K562 (cell line): ENCODE results near the gene GBF1. TPM values are rescaled to one million over a fixed set of nuclear protein-coding genes. Genes with fewer than 3 reads are reported as not detected.

Source experiments
- ATAC-seq: fragments of 200-7000 bp; cut with Tn5 transposase; 3 replicates; pipeline ENCODE4 v1.9.1; 2020; ENCODE audit warnings: moderate library complexity
- BruUV-seq: library from RNA; stranded (reverse); fragments of 400-500 nt; replicated peaks from 2 replicates; lab custom pipeline; 2021; lab: Mats Ljungman, UMichigan
- CTCF ChIA-PET: fragments of 300-600 bp; formaldehyde crosslinking; extraction: SDS; loops from one replicate; lab custom pipeline; 2021; ENCODE audit warnings: low intra/inter-chr PET ratio; lab: Yijun Ruan, JAX
- POLR2A ChIA-PET: fragments of 300-600, 350-650 bp; sonication (Branson Sonifier 250); formaldehyde crosslinking; extraction: SDS; loops from one replicate; lab custom pipeline; 2021; ENCODE audit warnings: antibody characterized with exemption, inconsistent platforms; lab: Yijun Ruan, JAX
- DNase-seq, 4 experiments: peaks; one replicate each; pipeline versions ENCODE4 v3.0.0 to v3.0.0-alpha.2; 2011 to 2018; ENCODE audit warnings: low spot score in 3 of 4, mixed read lengths in 3 of 4; ENCODE audit errors: extremely low read depth in 1 of 4
- FAIRE-seq: peaks from 2 replicates; lab custom pipeline; 2011; peaks lifted over from hg19 to GRCh38; lab: Jason Lieb, UNC
- H2AFZ ChIP-seq: 2 replicates; pipeline ENCODE4 v1.6.0; 2011; ENCODE audit warnings: low read depth, low read length, control low read depth, inconsistent platforms
- H3K27ac ChIP-seq: fragments of 200-600 bp; 3 replicates; pipeline ENCODE4 v1.8.0; 2011; ENCODE audit warnings: low read depth, mild to moderate bottlenecking, control low read depth, inconsistent platforms, low read length, moderate library complexity, mixed read lengths; ENCODE audit errors: extremely low read depth
- H3K27me3 ChIP-seq, 2 experiments: fragments of 300-600 bp in 1 of 2; 2 replicates in 1 of 2; 3 replicates in 1 of 2; pipeline versions ENCODE4 v1.6.0 to v1.8.0; 2011; ENCODE audit warnings: inconsistent platforms in 2 of 2, low read length in 2 of 2, mild to moderate bottlenecking in 1 of 2, mixed read lengths in 1 of 2, moderate library complexity in 1 of 2; ENCODE audit not compliant: control insufficient read depth in 2 of 2, insufficient read depth in 2 of 2
- H3K36me3 ChIP-seq: fragments of 300-600 bp; 3 replicates; pipeline ENCODE4 v1.8.0; 2011; ENCODE audit warnings: mild to moderate bottlenecking, low read length, inconsistent platforms; ENCODE audit not compliant: control insufficient read depth, insufficient read depth
- H3K4me1 ChIP-seq, 2 experiments: fragments of 200-600 bp in 1 of 2; replicated peaks in 1 of 2; 2 replicates in 1 of 2; 3 replicates in 1 of 2; pipeline versions ENCODE4 v1.5.1 to v1.8.0; 2011; ENCODE audit warnings: inconsistent platforms in 2 of 2, low read length in 2 of 2, mild to moderate bottlenecking in 1 of 2, mixed read lengths in 1 of 2, moderate library complexity in 1 of 2; ENCODE audit not compliant: control insufficient read depth in 2 of 2, insufficient read depth in 2 of 2
- H3K4me2 ChIP-seq: 2 replicates; pipeline ENCODE4 v1.6.1; 2011; ENCODE audit warnings: low read length, control low read depth, inconsistent platforms, mixed read lengths; ENCODE audit not compliant: insufficient read depth
- H3K4me3 ChIP-seq: fragments of 200-600 bp; sonication (generic), shearing (Covaris generic); 2 replicates; pipeline ENCODE4 v1.5.1; 2016; ENCODE audit warnings: control low read depth, inconsistent platforms
- H3K79me2 ChIP-seq: fragments of 200-600 bp; 3 replicates; pipeline ENCODE4 v1.8.0; 2011; ENCODE audit warnings: low read length, inconsistent platforms; ENCODE audit not compliant: control insufficient read depth, insufficient read depth
- H3K9ac ChIP-seq, 2 experiments: 2 replicates each; pipeline versions ENCODE4 v1.6.0 to v1.6.1; 2011; ENCODE audit warnings: low read depth in 2 of 2, low read length in 2 of 2, control low read depth in 1 of 2, inconsistent platforms in 1 of 2, mild to moderate bottlenecking in 1 of 2, mixed read lengths in 1 of 2; ENCODE audit not compliant: insufficient read depth in 1 of 2
- H3K9me1 ChIP-seq: one replicate; pipeline ENCODE4 v1.6.0; 2011; ENCODE audit warnings: inconsistent platforms, mild to moderate bottlenecking, low read length, moderate library complexity; ENCODE audit not compliant: control insufficient read depth, insufficient read depth
- H3K9me3 ChIP-seq: replicated peaks from 2 replicates; pipeline ENCODE4 v1.5.1; 2011; ENCODE audit warnings: low read depth, low read length, inconsistent platforms; ENCODE audit not compliant: control insufficient read depth, insufficient read depth
- H4K20me1 ChIP-seq: replicated peaks from 2 replicates; pipeline ENCODE4 v1.6.1; 2011; ENCODE audit warnings: low read length, inconsistent platforms, mixed read lengths; ENCODE audit not compliant: control insufficient read depth, insufficient read depth
- BRF2 ChIP-seq: IDR thresholded peaks from 3 replicates; pipeline ENCODE4 v1.6.1; 2011; ENCODE audit warnings: borderline replicate concordance, mild to moderate bottlenecking; ENCODE audit not compliant: insufficient read length, insufficient read depth
- DEAF1 ChIP-seq: fragments of 450-650 bp; formaldehyde crosslinking; IDR thresholded peaks from 2 replicates; pipeline ENCODE4 v1.4.0; 2020; ENCODE audit warnings: mild to moderate bottlenecking, moderate library complexity
- DIDO1 ChIP-seq: fragments of 450-650 bp; IDR thresholded peaks from 2 replicates; pipeline ENCODE4 v1.6.1; 2016; ENCODE audit warnings: low read depth, missing biosample characterization, missing genetic modification characterization
- NFYB ChIP-seq: IDR thresholded peaks from 2 replicates; pipeline ENCODE4 v1.6.1; 2011; ENCODE audit warnings: mild to moderate bottlenecking, moderate library complexity; ENCODE audit not compliant: insufficient read length; ENCODE audit errors: extremely low read depth
- RREB1 ChIP-seq: fragments of 250-450 bp; sonication (Bioruptor Pico); IDR thresholded peaks from 2 replicates; pipeline ENCODE4 v1.4.0; 2020
- SMC3 ChIP-seq: conservative IDR thresholded peaks from 2 replicates; pipeline ENCODE4 v1.6.1; 2011; ENCODE audit warnings: low read depth, low read length, improper control_type of control experiment; ENCODE audit not compliant: insufficient read depth
- SRSF1 ChIP-seq: fragments of 200-400 bp; formaldehyde crosslinking; IDR thresholded peaks from 2 replicates; pipeline ENCODE4 v1.6.1; 2017; ENCODE audit warnings: mild to moderate bottlenecking, low read depth, low read length, moderate library complexity
- THRAP3 ChIP-seq: fragments of 450-650 bp; IDR thresholded peaks from 2 replicates; pipeline ENCODE4 v1.6.1; 2016; ENCODE audit warnings: mild to moderate bottlenecking, inconsistent platforms, borderline replicate concordance
- ZBTB11 ChIP-seq, 3 experiments: fragments of 200-800 bp in 1 of 3; fragments of 250-450 bp in 1 of 3; fragments of 450-650 bp in 1 of 3; sonication (Bioruptor Pico) in 1 of 3; sonication (Bioruptor generic) in 1 of 3; formaldehyde crosslinking in 1 of 3; IDR thresholded peaks; 2 replicates each; pipeline versions ENCODE4 v1.6.1 to v1.8.0; 2016 to 2022; ENCODE audit warnings: mild to moderate bottlenecking in 2 of 3, missing genetic modification characterization in 2 of 3, missing compliant biosample characterization in 1 of 3, moderate library complexity in 1 of 3
- WGBS: fragments of 100-300 bp; shearing (Covaris generic); methylation state at CpG from one replicate; pipeline ENCODE4 v1.1.6; 2016; ENCODE audit warnings: low coverage, mixed read lengths; ENCODE audit not compliant: insufficient coverage; ENCODE audit errors: missing lambda C conversion rate; 5-methylcytosine and 5-hydroxymethylcytosine counted together
- in situ Hi-C: fragments of 300-500 bp; cut with MboI; formaldehyde crosslinking; loops from 4 replicates; pipeline ENCODE4 v1.15.0; 2018; ENCODE audit warnings: inconsistent platforms, mixed read lengths
- intact Hi-C: fragments of 100-400 bp; cut with micrococcal nuclease; formaldehyde crosslinking; loops from 2 replicates; pipeline ENCODE4 v1.14.2; 2022
- polyA plus RNA-seq, 8 experiments: library from polyadenylated mRNA; depleted of rRNA in 4 of 8; stranded (reverse) in 5 of 8; unstranded in 3 of 8; fragments of >200 nt; fragmentation: Nextera tagmentation in 2 of 8; fragmentation: Illumina TruSeq in 1 of 8; extraction: Ambion mirVana in 2 of 8; extraction: Trizol in 1 of 8; gene quantifications; 2 replicates each; pipeline versions ENCODE4 v1.2.1 to v1.2.3, GENCODE V29; 2011 to 2014; ENCODE audit warnings: inconsistent platforms in 1 of 8, missing spikeins in 1 of 8
- total RNA-seq, 7 experiments: library from RNA; depleted of rRNA in 6 of 7; stranded (reverse); fragments of >200 nt in 6 of 7; fragmentation: Illumina TruSeq in 2 of 7; extraction: Trizol in 2 of 7; gene quantifications; 2 replicates each; pipeline versions ENCODE4 v1.2.1 to v1.2.3, GENCODE V29; 2011 to 2021; ENCODE audit warnings: low replicate concordance in 1 of 7

GBF1 gene
- total and polyA plus RNA-seq, 9 of the 15 experiments (the other 6 are each of a cell fraction or from before 2014, with no cell fraction given), result 0.69 to 28.0 (median 10.3) TPM

GRCh38 chr10:102302611-102303010, 57.3 kb downstream of the GBF1 start:
- H3K9me3 ChIP-seq, result no peaks in the 10 kb centered on the region
- H3K27ac ChIP-seq, result no peak overlapping the region
- no peaks in the 10 kb centered on the region for H3K27me3 ChIP-seq
- H3K4me3 ChIP-seq, result no peak overlapping the region
- no peak overlapping the region for H2AFZ ChIP-seq
- CTCF ChIA-PET, result no interaction called here
- FAIRE-seq, result no peak
- in situ Hi-C loops, result no loop called here
- DNase-seq, result no peak
- H3K36me3 ChIP-seq, result peaks cover 7% of the 10 kb centered on the region; the same call in 2 of the 3 replicates
- H3K9me1 ChIP-seq, result no peaks in the 10 kb centered on the region
- no peak overlapping the region for H3K4me2 ChIP-seq
- peaks cover 16% of the 10 kb centered on the region for H3K79me2 ChIP-seq
- no TSS peak for BruUV-seq
- POLR2A ChIA-PET, result no interaction called here
- peaks cover 2% of the 10 kb centered on the region; the same call in 1 of the 2 replicates for H4K20me1 ChIP-seq
- 94% methylated on average over 2 of the region's 2 CpGs for WGBS
- intact Hi-C loops, result no loop called here
- H3K4me1 ChIP-seq, result peaks cover 0 to 3% of the 10 kb centered on the region in 2 experiments; a peak in 1 of 5 replicates
- no peak overlapping the region for H3K9ac ChIP-seq
- ATAC-seq, result no peak
- TF ChIP-seq SMC3 (no peak), SRSF1 (no peak), THRAP3 (no peak), DIDO1 (tag) (no peak), ZBTB11 (CRISPR knock-in tag; IDR thresholded peaks at IDR 0.05) (no peak), RREB1 (CRISPR knock-in tag) (no peak), BRF2 (no peak), NFYB (no peak), DEAF1 (CRISPR knock-in tag) (no peak)
